ENCODE data around the gene CHL1.

- TF ChIP-seq EZH2 (IDR thresholded peaks at IDR 0.05; ENCODE audit: insufficient read depth, poor library complexity, severe bottlenecking) (no peak), EZH2phosphoT487 (IDR thresholded peaks at IDR 0.05; ENCODE audit: insufficient read depth, low read depth) (no peak)
These were observed 78.4 kb downstream of the CHL1 start for GRCh38 chr3:274927-275326.
